Breast epithelium (tissue), 3 donors: ENCODE measurements around the gene LITAF.

Experiments
- CTCF ChIP-seq, 3 donors: fragments of 450-650 bp; IDR thresholded peaks; one replicate each; pipeline ENCODE4 v1.5.1; 2016 to 2017; ENCODE audit warnings: antibody characterized with exemption in 3 of 3, mild to moderate bottlenecking in 3 of 3, moderate library complexity in 3 of 3
- POLR2A ChIP-seq: fragments of 450-650 bp; IDR thresholded peaks from one replicate; pipeline ENCODE4 v1.6.1; 2016; ENCODE audit warnings: antibody characterized with exemption, mild to moderate bottlenecking, moderate library complexity
- POLR2AphosphoS5 ChIP-seq, 3 donors: sonication (generic); formaldehyde crosslinking; IDR thresholded peaks; one replicate each; pipeline ENCODE4 v1.6.1; 2017; ENCODE audit warnings: antibody characterized with exemption in 3 of 3

- no peak for TF ChIP-seq CTCF (IDR thresholded peaks at IDR 0.05)
- TF ChIP-seq POLR2A = no peak
- no peak for TF ChIP-seq POLR2AphosphoS5 (IDR thresholded peaks at IDR 0.05)
These were observed 49.5 kb upstream of the LITAF start for GRCh38 chr16:11636172-11636721.
